Neural progenitor cell (in vitro differentiated cells): ENCODE measurements around the gene RMI2. TPM values are rescaled to one million over a fixed set of nuclear protein-coding genes. Genes with fewer than 3 reads are reported as not detected.

Experiments used
- DNase-seq: peaks from one replicate; pipeline ENCODE4 v3.0.0-alpha.2; 2016; ENCODE audit warnings: low spot score
- H2AFZ ChIP-seq: fragments of 200-600 bp; sonication (generic); replicated peaks from 2 replicates; pipeline ENCODE4 v1.6.1; 2016; ENCODE audit warnings: antibody characterized with exemption
- H3F3A ChIP-seq: fragments of 200-600 bp; sonication (generic); 2 replicates; pipeline ENCODE4 v1.6.1; 2016; ENCODE audit warnings: antibody characterized with exemption, low read depth
- H3K27ac ChIP-seq: fragments of 200-600 bp; sonication (generic); 2 replicates; pipeline ENCODE4 v1.5.1; 2016; ENCODE audit warnings: mild to moderate bottlenecking
- H3K27me3 ChIP-seq: fragments of 200-600 bp; sonication (generic); 2 replicates; pipeline ENCODE4 v1.6.1; 2016; ENCODE audit warnings: mild to moderate bottlenecking, moderate library complexity
- H3K36me3 ChIP-seq: fragments of 200-600 bp; sonication (generic); 2 replicates; pipeline ENCODE4 v1.5.1; 2016
- H3K4me1 ChIP-seq: fragments of 200-600 bp; sonication (generic); 2 replicates; pipeline ENCODE4 v1.6.1; 2016; ENCODE audit warnings: mixed run types
- H3K4me2 ChIP-seq: fragments of 200-600 bp; sonication (generic); 2 replicates; pipeline ENCODE4 v1.6.1; 2016
- H3K4me3 ChIP-seq: fragments of 200-600 bp; sonication (generic); 2 replicates; pipeline ENCODE4 v1.5.1; 2016
- H3K79me2 ChIP-seq: fragments of 200-600 bp; sonication (generic); 2 replicates; pipeline ENCODE4 v1.6.1; 2016; ENCODE audit warnings: low read depth
- H3K9ac ChIP-seq: fragments of 200-600 bp; sonication (generic); 2 replicates; pipeline ENCODE4 v1.6.1; 2016
- H3K9me3 ChIP-seq: fragments of 200-600 bp; sonication (generic); 2 replicates; pipeline ENCODE4 v1.5.1; 2016; ENCODE audit warnings: low read depth
- H4K20me1 ChIP-seq: fragments of 200-600 bp; sonication (generic); 2 replicates; pipeline ENCODE4 v1.6.1; 2016; ENCODE audit warnings: low read depth
- H3K27ac Mint-ChIP-seq: 3 replicates; pipeline ENCODE4 v1.8.0; 2021; ENCODE audit warnings: mixed read lengths
- H3K27me3 Mint-ChIP-seq: 2 replicates; pipeline ENCODE4 v1.8.0; 2022; ENCODE audit warnings: low read depth, mild to moderate bottlenecking, inconsistent platforms, moderate library complexity, mixed read lengths; ENCODE audit not compliant: insufficient read depth
- H3K36me3 Mint-ChIP-seq: 3 replicates; pipeline ENCODE4 v1.8.0; 2021; ENCODE audit warnings: mixed read lengths
- H3K4me1 Mint-ChIP-seq: 3 replicates; pipeline ENCODE4 v1.8.0; 2021; ENCODE audit warnings: mixed read lengths
- H3K4me3 Mint-ChIP-seq: 3 replicates; pipeline ENCODE4 v1.8.0; 2021; ENCODE audit warnings: mild to moderate bottlenecking, moderate library complexity, mixed read lengths
- H3K9me3 Mint-ChIP-seq: 3 replicates; pipeline ENCODE4 v1.8.0; 2020; ENCODE audit warnings: mixed read lengths
- EZH2 ChIP-seq: fragments of 200-600 bp; sonication (generic); IDR thresholded peaks from 2 replicates; pipeline ENCODE4 v1.6.1; 2017; ENCODE audit warnings: antibody characterized with exemption, mild to moderate bottlenecking, moderate library complexity
- EZH2phosphoT487 ChIP-seq: fragments of 200-600 bp; sonication (generic); IDR thresholded peaks from 2 replicates; pipeline ENCODE4 v1.6.1; 2017; ENCODE audit warnings: antibody characterized with exemption
- total RNA-seq: library from RNA; depleted of rRNA; stranded (reverse); fragments of >200 nt; gene quantifications from 2 replicates; pipeline ENCODE4 v1.2.3, GENCODE V29; 2015; ENCODE audit warnings: low replicate concordance
- TF ChIP-seq, protein P1 (sequence below): fragments of 200-600 bp; sonication (generic); IDR thresholded peaks from 2 replicates; pipeline ENCODE4 v1.5.1; 2017; ENCODE audit warnings: antibody characterized with exemption, mild to moderate bottlenecking

Gene RMI2
- total RNA-seq, 1 donor from 2014 or later: 68.6 TPM

DNA sequence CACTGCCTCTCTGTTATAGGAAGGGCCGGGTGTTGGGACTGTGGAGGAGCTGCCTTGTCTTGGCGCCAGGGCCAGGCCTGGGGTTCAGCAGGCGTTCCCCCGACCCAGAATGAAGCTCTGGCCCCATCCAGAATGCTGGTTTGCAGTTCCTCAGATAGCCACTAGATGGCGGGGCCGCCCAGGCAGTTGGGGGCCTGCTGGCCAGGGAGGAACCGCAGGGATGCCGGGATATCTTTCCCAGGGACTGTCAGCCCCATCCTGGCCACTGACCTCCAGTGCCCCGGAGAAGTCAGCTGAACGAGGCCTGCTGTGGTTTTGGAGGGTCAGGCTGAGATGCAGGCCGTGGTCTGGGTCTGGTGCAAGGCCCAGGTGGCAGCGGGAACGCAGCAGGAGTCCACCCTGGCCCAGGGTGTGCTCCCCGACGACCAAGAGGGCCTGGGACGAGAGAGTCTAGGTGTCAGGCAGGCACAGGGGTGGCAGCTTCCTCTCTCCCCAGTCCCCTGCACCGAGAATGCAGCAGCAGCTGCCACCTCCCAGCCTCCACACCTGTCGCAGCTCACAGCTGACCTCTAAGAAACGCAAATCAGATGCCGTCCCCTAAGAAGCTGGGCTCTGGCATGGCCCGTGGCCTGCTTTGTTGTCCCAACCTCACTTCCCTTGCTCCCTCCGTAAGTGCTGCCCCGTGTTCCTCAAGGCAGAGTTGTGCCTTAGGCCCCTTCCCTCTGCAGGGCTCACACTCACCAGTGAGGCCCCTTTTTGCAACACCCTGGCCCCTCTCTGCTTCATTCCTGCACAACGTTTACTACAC is 51.2 kb downstream of the RMI2 start:
- H3K4me1 ChIP-seq: no peaks in the 10 kb centered on the region
- peaks cover 7% of the 10 kb centered on the region for H3K27me3 Mint-ChIP-seq
- no peaks in the 10 kb centered on the region for H4K20me1 ChIP-seq
- H3K27ac ChIP-seq: no peak overlapping the region
- no peak for TF ChIP-seq EZH2phosphoT487
- TF ChIP-seq, protein P1, sequence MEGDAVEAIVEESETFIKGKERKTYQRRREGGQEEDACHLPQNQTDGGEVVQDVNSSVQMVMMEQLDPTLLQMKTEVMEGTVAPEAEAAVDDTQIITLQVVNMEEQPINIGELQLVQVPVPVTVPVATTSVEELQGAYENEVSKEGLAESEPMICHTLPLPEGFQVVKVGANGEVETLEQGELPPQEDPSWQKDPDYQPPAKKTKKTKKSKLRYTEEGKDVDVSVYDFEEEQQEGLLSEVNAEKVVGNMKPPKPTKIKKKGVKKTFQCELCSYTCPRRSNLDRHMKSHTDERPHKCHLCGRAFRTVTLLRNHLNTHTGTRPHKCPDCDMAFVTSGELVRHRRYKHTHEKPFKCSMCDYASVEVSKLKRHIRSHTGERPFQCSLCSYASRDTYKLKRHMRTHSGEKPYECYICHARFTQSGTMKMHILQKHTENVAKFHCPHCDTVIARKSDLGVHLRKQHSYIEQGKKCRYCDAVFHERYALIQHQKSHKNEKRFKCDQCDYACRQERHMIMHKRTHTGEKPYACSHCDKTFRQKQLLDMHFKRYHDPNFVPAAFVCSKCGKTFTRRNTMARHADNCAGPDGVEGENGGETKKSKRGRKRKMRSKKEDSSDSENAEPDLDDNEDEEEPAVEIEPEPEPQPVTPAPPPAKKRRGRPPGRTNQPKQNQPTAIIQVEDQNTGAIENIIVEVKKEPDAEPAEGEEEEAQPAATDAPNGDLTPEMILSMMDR: peak; percentile 99
- no peaks in the 10 kb centered on the region for H3K9me3 Mint-ChIP-seq
- H3K36me3 Mint-ChIP-seq: no peaks in the 10 kb centered on the region
- no peaks in the 10 kb centered on the region for H3K36me3 ChIP-seq
- H2AFZ ChIP-seq: peak overlapping the region; percentile 98
- H3K27ac Mint-ChIP-seq: peak overlapping the region; percentile 65
- DNase-seq: peak; percentile 87
- no peak overlapping the region for H3K4me3 ChIP-seq
- peaks cover 8% of the 10 kb centered on the region for H3K4me1 Mint-ChIP-seq
- H3K79me2 ChIP-seq: no peaks in the 10 kb centered on the region
- no peaks in the 10 kb centered on the region for H3K9me3 ChIP-seq
- no peaks in the 10 kb centered on the region for H3F3A ChIP-seq
- no peak overlapping the region for H3K4me2 ChIP-seq
- H3K27me3 ChIP-seq: no peaks in the 10 kb centered on the region
- H3K4me3 Mint-ChIP-seq: no peak overlapping the region
- no peak overlapping the region for H3K9ac ChIP-seq

DNA sequence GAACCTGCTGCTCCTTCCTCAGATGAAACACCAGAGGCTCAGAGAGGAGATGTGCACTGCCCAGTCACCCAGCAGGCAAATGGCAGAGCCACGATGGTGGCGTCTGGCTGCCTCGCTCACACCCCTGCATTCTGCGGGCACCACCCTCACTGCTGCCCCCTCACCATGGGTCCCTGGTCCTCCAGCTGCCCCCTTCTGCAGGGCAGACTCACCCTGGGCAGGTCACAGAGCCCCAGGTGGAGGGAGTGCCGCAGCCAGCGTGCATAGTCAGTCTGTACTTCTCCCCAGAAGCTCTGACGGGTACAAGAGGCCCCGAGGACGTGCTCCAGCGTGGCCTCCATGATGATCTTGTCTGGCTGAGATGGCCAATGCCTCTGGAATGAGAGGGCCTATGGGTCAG is 52.9 kb downstream of the RMI2 start:
- H3K4me3 Mint-ChIP-seq: no peak overlapping the region
- H3K4me2 ChIP-seq: no peak overlapping the region
- no peaks in the 10 kb centered on the region for H3K4me1 ChIP-seq

DNA sequence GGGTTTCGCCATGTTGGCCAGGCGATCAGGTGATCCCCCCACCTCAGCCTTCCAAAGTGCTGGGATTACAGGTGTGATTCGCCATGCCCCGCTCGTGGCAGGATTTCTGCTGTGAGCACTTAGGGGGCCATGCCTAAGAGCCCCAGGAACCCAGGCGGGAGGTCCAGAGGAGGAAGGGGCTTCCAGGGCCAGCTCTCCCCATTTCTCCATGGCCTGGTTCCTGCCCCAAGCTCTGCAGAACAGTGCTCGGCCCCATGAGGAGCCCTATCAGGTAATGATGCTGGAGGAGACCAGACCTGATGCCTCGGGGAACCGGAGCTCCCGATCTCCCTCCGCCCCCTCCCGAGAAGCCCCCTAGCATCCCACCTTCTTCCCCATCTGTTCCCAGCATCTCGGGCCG is 53.6 kb downstream of the RMI2 start:
- H3K27me3 Mint-ChIP-seq: peaks cover 9% of the 10 kb centered on the region
- H3K4me3 Mint-ChIP-seq: no peak overlapping the region

More for the DNA sequence above, 52.9 kb downstream of the RMI2 start:
- Histone ChIP-seq H3K79me2 (no peaks in the 10 kb centered on the region), H3K9ac (no peak overlapping the region), H3K4me3 (no peak overlapping the region), H3K9me3 (no peaks in the 10 kb centered on the region), H2AFZ (no peak overlapping the region), H3K27ac (no peak overlapping the region), H3K27me3 (no peaks in the 10 kb centered on the region), H3K36me3 (no peaks in the 10 kb centered on the region), H4K20me1 (no peaks in the 10 kb centered on the region), H3F3A (no peaks in the 10 kb centered on the region)
- Mint-ChIP-seq H3K27ac (no peak overlapping the region), H3K9me3 (no peaks in the 10 kb centered on the region), H3K4me1 (peaks cover 8% of the 10 kb centered on the region), H3K27me3 (peaks cover 7% of the 10 kb centered on the region), H3K36me3 (no peaks in the 10 kb centered on the region)
- no peak for DNase-seq
- no peak for TF ChIP-seq EZH2
- TF ChIP-seq EZH2phosphoT487: no peak
- TF ChIP-seq, protein P1: no peak

More for the DNA sequence above, 53.6 kb downstream of the RMI2 start:
- Mint-ChIP-seq H3K27ac (no peak overlapping the region), H3K4me1 (peaks cover 8% of the 10 kb centered on the region), H3K9me3 (no peaks in the 10 kb centered on the region), H3K36me3 (no peaks in the 10 kb centered on the region)
- Histone ChIP-seq H3K79me2 (no peaks in the 10 kb centered on the region), H3K27ac (no peak overlapping the region), H3K36me3 (no peaks in the 10 kb centered on the region), H3F3A (no peaks in the 10 kb centered on the region), H3K9me3 (no peaks in the 10 kb centered on the region), H3K4me2 (no peak overlapping the region), H2AFZ (no peak overlapping the region), H3K4me3 (no peak overlapping the region), H3K4me1 (no peaks in the 10 kb centered on the region), H3K27me3 (no peaks in the 10 kb centered on the region), H3K9ac (no peak overlapping the region), H4K20me1 (no peaks in the 10 kb centered on the region)
- no peak for DNase-seq
- TF ChIP-seq EZH2: no peak
- no peak for TF ChIP-seq EZH2phosphoT487
- TF ChIP-seq, protein P1: no peak
